Measurements from ENCODE around the gene CCDC39.

Gene CCDC39

DNA sequence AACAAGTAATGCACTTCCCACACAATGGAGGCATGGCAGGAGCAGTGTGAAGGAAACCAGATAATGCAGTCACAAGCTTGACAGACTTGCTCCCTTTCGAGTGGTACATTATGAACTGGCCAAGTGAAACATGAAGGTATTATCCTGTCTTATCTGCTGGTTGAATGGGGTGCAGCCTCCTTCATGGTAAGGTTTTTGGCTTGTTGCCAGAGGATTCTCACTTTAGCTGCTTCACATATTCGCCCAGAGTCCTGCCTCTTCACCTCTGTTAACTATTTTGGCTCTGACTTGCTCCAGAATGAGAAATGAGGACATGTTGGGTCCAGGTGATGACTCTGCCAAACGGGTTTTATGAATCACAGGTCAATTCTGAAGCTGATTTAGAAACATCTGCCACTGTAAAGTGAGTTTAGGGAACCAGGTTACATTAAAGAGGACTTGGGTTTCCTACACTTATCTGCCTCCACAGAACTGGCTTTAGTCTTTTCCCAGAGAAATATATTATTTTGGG is 19.5 kb upstream of the CCDC39 start:
- H3K4me1 ChIP-seq (ENCODE audit: insufficient read depth, low read length, severe bottlenecking): no peaks in the 10 kb centered on the region
- no peak overlapping the region for H3K4me3 ChIP-seq (ENCODE audit: low read depth, low read length, poor library complexity, severe bottlenecking)
- H3K9ac ChIP-seq (ENCODE audit: low read length): no peak overlapping the region
- H3K9me3 ChIP-seq (ENCODE audit: low read length): 0 out of 2 replicates have a peak, but pooled peaks cover 2% of the 10 kb centered on the region
- no peaks in the 10 kb centered on the region for H3K27me3 ChIP-seq (ENCODE audit: insufficient read depth, low read length)
- no peak overlapping the region for H2AFZ ChIP-seq (ENCODE audit: low read length)
- H3K4me2 ChIP-seq (ENCODE audit: low read length): no peak overlapping the region
- TF ChIP-seq, protein P1, sequence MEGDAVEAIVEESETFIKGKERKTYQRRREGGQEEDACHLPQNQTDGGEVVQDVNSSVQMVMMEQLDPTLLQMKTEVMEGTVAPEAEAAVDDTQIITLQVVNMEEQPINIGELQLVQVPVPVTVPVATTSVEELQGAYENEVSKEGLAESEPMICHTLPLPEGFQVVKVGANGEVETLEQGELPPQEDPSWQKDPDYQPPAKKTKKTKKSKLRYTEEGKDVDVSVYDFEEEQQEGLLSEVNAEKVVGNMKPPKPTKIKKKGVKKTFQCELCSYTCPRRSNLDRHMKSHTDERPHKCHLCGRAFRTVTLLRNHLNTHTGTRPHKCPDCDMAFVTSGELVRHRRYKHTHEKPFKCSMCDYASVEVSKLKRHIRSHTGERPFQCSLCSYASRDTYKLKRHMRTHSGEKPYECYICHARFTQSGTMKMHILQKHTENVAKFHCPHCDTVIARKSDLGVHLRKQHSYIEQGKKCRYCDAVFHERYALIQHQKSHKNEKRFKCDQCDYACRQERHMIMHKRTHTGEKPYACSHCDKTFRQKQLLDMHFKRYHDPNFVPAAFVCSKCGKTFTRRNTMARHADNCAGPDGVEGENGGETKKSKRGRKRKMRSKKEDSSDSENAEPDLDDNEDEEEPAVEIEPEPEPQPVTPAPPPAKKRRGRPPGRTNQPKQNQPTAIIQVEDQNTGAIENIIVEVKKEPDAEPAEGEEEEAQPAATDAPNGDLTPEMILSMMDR (IDR thresholded peaks at IDR 0.05; ENCODE audit: low read length): no peak
- no peak for TF ChIP-seq EZH2 (IDR thresholded peaks at IDR 0.05; ENCODE audit: borderline replicate concordance, low read length)
- no peaks in the 10 kb centered on the region for H4K20me1 ChIP-seq (ENCODE audit: insufficient read depth, low read length)
- no peaks in the 10 kb centered on the region for H3F3A ChIP-seq (ENCODE audit: insufficient read depth, low read length)
- H3K79me2 ChIP-seq (ENCODE audit: insufficient read depth, low read length): no peaks in the 10 kb centered on the region
- no peak overlapping the region for H3K27ac ChIP-seq (ENCODE audit: low read depth, low read length, poor library complexity, severe bottlenecking)
- no peaks in the 10 kb centered on the region for H3K9me2 ChIP-seq (ENCODE audit: low read depth, low read length)
- H3K36me3 ChIP-seq (ENCODE audit: insufficient read depth, low read length): no peaks in the 10 kb centered on the region

DNA sequence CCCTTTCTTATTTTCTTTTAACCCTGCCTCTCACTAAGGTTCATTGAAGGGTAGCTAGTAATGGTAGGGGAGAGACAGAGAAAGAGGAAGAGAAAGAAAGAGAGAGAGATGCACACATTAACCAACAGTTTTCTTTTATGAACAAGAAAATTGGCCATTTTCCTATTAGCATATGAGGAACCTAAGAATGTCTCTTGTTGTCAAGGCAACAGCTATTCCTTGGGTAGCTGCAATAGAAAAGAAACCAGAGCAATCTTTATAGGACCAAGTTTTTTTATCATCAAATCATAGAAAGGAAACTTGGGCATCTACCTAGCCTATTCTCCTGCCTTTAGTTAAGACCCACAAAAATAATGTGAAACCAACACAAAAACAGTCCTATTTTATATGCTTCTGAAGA is 15.0 kb upstream of the CCDC39 start:
- Histone ChIP-seq H2AFZ (ENCODE audit: low read length) (no peak overlapping the region), H3F3A (ENCODE audit: insufficient read depth, low read length) (no peaks in the 10 kb centered on the region), H3K4me1 (ENCODE audit: insufficient read depth, low read length, severe bottlenecking) (no peaks in the 10 kb centered on the region), H4K20me1 (ENCODE audit: insufficient read depth, low read length) (no peaks in the 10 kb centered on the region), H3K27me3 (ENCODE audit: insufficient read depth, low read length) (no peaks in the 10 kb centered on the region), H3K27ac (ENCODE audit: low read depth, low read length, poor library complexity, severe bottlenecking) (no peak overlapping the region), H3K79me2 (ENCODE audit: insufficient read depth, low read length) (no peaks in the 10 kb centered on the region), H3K36me3 (ENCODE audit: insufficient read depth, low read length) (no peaks in the 10 kb centered on the region), H3K9me2 (ENCODE audit: low read depth, low read length) (no peaks in the 10 kb centered on the region), H3K9me3 (ENCODE audit: low read length) (no peaks in the 10 kb centered on the region), H3K4me2 (ENCODE audit: low read length) (no peak overlapping the region), H3K4me3 (ENCODE audit: low read depth, low read length, poor library complexity, severe bottlenecking) (no peak overlapping the region), H3K9ac (ENCODE audit: low read length) (no peak overlapping the region)
- TF ChIP-seq, protein P1 (IDR thresholded peaks at IDR 0.05; ENCODE audit: low read length): no peak
- TF ChIP-seq EZH2 (IDR thresholded peaks at IDR 0.05; ENCODE audit: borderline replicate concordance, low read length): no peak

DNA sequence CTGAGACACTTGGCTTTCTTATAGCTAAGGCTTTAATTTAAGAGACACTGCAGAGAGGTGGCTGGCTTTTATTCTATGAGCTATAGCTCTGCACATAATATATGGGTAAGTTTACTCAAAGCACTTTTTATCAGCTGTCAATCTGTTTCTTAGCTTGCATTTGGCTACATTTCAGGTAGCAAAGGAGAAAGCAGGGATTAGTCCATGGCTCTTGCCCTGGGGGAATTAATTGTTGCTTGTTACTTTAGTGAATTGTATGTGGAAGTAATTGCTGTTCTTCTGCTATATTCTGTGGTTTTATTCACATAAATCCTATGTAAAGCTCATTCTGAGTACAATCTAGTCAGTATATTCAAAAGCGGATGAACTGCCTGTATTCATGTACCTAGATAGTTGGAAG is 14.4 kb upstream of the CCDC39 start:
- Histone ChIP-seq H2AFZ (ENCODE audit: low read length) (no peak overlapping the region), H3K4me1 (ENCODE audit: insufficient read depth, low read length, severe bottlenecking) (no peaks in the 10 kb centered on the region), H3K9me2 (ENCODE audit: low read depth, low read length) (no peaks in the 10 kb centered on the region), H4K20me1 (ENCODE audit: insufficient read depth, low read length) (no peaks in the 10 kb centered on the region), H3K9ac (ENCODE audit: low read length) (no peak overlapping the region), H3K27me3 (ENCODE audit: insufficient read depth, low read length) (no peaks in the 10 kb centered on the region), H3K4me2 (ENCODE audit: low read length) (no peak overlapping the region), H3K4me3 (ENCODE audit: low read depth, low read length, poor library complexity, severe bottlenecking) (no peak overlapping the region), H3K79me2 (ENCODE audit: insufficient read depth, low read length) (no peaks in the 10 kb centered on the region), H3K9me3 (ENCODE audit: low read length) (no peaks in the 10 kb centered on the region), H3K36me3 (ENCODE audit: insufficient read depth, low read length) (no peaks in the 10 kb centered on the region), H3F3A (ENCODE audit: insufficient read depth, low read length) (no peaks in the 10 kb centered on the region), H3K27ac (ENCODE audit: low read depth, low read length, poor library complexity, severe bottlenecking) (no peak overlapping the region)
- no peak for TF ChIP-seq EZH2 (IDR thresholded peaks at IDR 0.05; ENCODE audit: borderline replicate concordance, low read length)
- TF ChIP-seq, protein P1 (IDR thresholded peaks at IDR 0.05; ENCODE audit: low read length): no peak
